Stimulated activated CD4-positive, alpha-beta T cell treated with anti-CD3 and anti-CD28 coated beads, Interleukin-2, amount 100 ng/mL, for 24 hours (primary cell): ENCODE results near the gene MAN2B1.
"Not testable (repeated sequence)": the region's sequence is repeated elsewhere in the genome, so short reads cannot be mapped to it uniquely, and the experiment has no call there.

ENCODE experiments used
- DNase-seq, 2 donors: peaks; one replicate each; pipeline ENCODE4 v3.0.0-alpha.2; 2020

Gene MAN2B1

DNA sequence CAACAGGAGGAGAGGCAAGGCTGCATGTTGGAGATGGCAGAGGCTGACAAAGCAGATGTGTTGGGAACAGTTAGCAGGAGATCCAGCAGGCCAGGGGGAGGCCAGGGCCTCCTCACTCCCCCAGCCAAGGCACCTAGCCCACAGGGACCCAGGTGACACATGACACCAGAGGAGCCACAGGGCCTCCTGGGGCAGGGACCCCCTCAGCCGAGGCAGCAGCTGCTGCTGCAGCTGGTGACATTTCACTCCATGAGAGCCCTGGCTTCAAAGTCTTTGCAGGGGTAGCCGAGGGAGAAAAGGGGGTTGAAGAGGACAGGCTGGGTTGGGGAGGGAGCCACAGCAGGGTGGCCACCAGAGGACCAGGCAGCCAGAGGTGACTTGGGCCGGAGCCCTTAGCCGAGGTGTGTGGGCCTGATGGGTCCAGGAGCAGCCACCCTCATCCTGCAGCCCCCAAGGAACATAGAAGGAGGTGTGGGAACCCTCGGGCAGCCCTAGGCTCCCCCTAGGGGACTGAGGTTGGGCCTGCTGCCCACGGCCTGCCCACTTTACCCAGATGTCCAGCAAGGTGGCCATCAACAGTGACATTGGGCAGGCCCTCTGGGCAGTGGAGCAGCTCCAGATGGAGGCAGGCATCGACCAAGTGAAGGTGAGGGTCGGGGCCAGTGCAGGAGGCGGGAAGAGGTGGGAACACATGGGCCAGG lies 21.1 kb upstream of the MAN2B1 start, which contains the start of gene GNG14:
Gene GNG14 (plus strand): TSS at position 503 of the 701 bp plus-strand sequence. CDS start 51 bp downstream, at position 554.
- no peak for DNase-seq

DNA sequence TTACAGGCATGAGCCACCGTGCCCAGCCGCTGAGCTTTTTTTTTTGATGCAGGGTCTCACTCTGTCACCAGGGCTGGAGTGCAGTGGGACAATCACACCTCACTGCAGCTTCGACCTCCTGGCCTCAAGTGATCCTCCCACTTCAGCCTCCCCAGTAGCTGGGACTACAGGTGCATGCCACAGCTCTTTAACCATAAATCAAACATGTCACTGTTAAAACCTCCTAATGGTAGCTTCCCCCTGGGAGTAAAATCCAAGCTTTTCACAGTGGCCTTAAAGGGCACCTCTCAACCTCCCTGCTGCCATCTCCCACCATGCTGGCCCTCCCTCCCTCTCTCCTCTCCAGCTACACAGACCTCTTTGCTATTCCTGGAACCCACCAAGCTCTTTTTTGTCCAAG lies 19.3 kb upstream of the MAN2B1 start:
- no peak for DNase-seq

DNA sequence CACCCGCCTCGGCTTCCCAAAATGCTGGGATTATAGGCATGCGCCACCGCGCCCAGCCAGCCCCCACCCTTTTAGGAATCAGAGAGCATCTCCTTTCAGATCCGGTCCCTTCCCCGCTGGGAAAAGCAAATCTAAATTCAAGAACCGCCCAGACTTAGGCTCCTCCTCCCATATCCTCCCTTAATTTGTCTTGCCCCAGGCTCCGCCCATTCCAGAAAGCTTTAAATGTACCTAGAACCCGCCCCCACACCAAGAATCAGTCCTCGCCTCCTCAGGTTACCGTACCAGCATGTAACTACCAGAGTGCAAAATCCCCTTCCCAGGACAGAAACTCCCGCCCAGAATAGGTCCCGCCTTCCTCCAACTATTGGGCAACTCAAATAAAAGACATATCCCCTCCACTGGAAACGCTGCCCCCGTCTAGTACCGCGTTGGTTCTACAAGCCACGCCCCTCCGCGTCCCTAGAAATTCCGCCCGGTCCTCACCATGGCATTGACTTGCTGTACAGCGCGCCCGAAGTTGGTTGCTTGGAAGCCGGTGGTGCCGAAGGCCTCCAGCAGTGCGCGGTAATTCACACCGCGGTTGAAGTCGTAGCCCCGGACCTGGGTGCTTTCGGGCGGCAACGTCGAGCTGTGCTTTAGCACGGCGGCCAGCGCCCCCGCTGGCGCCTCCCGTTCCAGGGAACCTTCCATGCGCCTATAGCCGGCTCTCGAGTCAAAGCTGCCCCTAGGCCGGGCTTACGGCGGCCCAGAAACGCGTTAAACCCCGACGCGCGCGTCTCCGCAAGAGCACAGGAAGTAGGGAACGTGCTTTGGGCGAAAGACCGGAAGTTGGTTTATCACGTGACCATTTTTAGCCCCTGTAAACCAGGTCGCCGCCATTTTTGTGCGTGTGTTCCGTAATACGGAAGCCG lies 14.8 kb upstream of the MAN2B1 start, which contains the start of gene DHPS:
Gene DHPS (minus strand): TSS at position 807 of the 914 bp plus-strand sequence. CDS start 114 bp downstream, at position 693.
- peak; percentile 89 to 90 for DNase-seq

- no peak for DNase-seq
Observed at GRCh38 chr19:12680034-12680433, 13.5 kb upstream of the MAN2B1 start.

GRCh38 chr19:12678039-12678438 lies 11.5 kb upstream of the MAN2B1 start:
- not testable (repeated sequence) for DNase-seq

- no peak for DNase-seq
Observed at GRCh38 chr19:12676928-12677327, 10.4 kb upstream of the MAN2B1 start.

- peak; percentile 95 for DNase-seq
Observed at GRCh38 chr19:12676384-12676792, 9.8 kb upstream of the MAN2B1 start.

DNA sequence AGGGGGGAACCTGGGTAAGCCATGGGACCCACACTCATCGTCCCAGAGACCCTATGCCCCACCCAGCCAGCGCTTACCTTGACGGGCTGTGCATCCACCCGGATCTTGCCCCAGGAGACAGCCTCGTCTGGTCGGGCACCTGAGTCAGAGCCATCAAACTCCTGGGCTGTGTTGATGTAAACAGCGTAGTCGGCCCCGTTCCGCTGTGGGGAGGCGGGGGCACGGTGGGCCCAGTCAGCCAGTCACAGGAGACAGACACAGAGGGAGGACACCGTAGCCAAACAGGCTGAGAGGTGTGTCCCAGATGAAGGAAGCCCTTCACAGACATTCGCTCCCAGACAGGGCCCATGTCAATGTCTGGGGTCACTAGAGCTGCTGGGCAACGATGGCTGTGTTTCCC lies 9.4 kb upstream of the MAN2B1 start:
- DNase-seq, result no peak

DNA sequence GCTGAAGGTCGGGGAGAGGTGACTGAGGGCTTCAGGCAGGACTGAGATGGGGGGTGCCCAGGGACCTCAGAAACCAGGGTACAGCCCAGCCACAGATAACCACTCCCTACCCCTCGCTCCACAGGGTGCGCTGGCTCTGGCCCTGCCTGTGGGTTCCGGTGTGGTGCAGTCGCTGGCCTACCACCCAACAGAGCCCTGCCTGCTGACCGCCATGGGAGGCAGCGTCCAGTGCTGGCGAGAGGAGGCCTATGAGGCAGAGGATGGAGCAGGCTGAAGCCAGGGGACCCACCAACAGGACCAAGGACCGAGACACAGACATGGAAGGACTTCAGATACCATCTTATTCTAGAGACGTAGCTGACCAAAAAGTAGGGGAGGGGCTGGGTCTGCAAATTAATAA lies 8.9 kb upstream of the MAN2B1 start:
- no peak for DNase-seq

DNA sequence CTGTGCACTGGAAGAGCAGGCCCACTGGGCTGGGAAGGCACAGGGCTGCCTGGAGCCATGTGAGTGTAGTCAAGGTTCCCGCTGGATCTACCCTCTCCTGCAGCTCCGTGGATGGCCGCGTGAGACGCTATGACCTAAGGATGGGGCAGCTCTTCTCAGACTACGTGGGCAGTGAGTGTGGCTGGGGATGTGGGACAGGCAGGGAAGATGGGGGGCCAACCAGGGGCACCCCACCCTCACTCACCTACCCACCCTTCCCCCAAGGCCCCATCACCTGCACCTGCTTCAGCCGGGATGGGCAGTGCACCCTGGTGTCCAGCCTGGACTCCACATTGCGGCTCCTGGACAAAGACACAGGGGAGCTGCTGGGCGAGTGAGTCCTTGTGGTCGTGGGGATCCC lies 6.2 kb upstream of the MAN2B1 start:
- DNase-seq, result no peak

- DNase-seq, result no peak
Observed at GRCh38 chr19:12670159-12670928, 3.8 kb upstream of the MAN2B1 start.

DNA sequence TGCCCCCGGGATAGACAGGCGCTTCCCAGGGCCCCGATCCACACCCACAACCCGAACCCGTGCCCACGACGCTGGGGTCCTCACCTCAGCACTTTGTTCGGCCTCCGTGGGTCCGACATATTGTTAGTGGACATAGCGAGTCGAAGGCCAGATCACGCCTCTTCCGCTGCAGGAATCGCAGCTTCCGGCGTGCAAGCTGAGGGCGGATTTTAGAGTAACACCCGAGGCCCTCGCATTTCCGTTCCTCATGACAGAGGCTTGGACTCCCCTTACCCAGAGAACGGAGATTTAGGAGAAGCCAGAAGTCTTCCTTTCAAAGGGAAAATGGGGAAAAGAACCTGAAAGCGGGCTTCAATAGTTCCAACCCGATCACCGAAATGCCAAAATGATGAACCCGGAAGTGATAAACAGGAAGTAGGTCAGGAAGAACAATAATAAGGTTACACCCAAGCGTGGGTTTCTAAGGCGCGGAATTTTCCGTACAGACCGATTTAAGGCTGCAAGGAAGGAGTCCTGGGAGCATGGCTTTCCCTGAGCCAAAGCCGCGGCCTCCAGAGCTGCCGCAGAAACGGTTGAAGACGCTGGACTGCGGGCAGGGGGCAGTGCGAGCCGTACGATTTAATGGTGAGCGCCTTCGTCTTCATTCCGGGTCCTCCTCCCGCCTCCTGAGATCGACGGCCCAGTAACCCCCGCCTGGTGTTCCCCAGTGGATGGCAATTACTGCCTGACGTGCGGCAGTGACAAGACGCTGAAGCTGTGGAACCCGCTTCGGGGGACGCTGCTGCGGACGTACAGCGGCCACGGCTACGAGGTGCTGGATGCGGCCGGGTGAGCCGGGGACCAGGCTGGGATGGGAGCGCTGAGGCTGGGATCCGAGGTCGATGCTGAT lies 3.0 kb upstream of the MAN2B1 start:
- DNase-seq, result peak; percentile 75 to 80

DNA sequence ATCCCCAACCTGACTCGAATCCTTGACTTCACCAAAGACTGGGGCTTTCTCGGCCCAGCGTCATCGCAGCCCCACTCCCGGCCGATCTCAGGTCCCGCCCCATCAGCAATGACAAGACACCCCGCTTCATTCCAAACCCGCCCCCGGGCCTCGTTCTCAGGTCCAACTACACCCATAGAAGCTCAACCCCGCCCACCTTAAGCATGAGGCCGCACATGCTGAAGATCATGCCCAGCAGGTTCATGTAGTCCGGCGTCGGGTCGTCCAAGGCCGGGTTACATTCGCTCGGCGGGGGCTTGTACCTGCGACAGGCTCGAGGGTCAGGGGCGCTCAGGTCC lies 2.4 kb upstream of the MAN2B1 start:
- peak; percentile 68 to 76 for DNase-seq

- no peak for DNase-seq
Observed at GRCh38 chr19:12668346-12668745, 1.8 kb upstream of the MAN2B1 start.

DNA sequence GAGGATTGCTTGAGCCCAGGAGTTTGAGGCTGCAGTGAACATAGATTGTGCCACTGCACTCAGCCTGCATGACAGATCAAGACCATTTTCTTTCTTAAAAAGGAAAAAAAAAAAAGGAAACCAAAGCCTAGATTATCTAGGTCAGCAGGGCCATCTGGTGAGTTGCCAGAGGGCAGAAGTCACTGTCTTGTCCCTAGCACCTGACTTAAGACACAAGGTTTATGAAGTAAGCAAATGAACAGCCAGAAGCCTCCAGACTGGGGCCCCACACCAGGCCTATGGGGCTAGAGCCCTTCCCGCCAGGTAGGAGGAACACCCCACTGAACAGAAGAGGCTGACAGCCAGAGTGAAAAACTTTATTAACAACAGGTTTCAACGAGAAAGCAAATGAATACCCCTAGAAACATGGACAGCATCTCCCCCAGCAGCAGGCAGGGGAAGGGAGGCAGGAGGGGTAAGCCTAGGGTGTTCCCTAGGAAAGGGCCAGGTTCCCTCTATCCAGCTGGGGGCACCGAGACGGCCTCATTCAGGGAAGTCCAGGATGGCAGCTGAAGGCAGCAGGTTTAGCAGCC lies 1.3 kb upstream of the MAN2B1 start:
- no peak for DNase-seq

- DNase-seq, result peak in 1 of 2 donors; percentile 25
Observed at GRCh38 chr19:12665671-12666264, 774 bp downstream of the MAN2B1 start.

DNA sequence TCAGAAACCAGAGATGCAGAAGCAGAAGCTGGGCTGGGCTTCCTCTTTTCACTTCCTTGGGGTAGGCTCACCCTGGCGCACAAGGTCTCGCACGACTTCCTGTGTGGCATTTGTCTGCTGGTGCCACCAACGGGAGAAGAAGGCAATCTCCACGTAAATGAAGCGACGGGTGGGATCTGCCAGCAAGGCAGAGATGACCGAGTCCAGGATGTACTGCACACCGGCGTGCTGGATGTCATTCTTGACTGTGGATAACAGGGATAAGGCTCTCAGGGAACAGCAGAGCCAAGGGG lies 1.3 kb downstream of the MAN2B1 start:
- DNase-seq, result peak; percentile 57

- DNase-seq, result peak in 1 of 2 donors; percentile 27
Observed at GRCh38 chr19:12664406-12665280, 1.9 kb downstream of the MAN2B1 start.

DNA sequence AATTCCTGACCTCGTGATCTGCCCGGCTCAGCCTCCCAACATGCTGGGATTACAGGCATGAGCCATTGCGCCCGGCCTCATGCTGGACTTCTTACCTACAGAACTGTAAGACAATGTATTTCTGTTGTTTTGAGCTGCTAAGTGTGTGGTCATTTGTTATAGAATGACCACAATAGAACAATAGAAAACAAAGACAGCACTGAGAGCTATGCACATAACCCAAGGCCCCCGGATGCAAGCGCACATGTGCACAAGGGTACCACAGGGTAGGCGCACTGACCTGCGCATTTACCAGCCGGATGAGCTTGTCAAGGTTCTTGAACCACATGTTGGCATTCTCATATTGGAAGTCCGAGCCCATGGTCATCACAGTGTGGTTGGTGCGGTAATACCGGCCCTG lies 5.6 kb downstream of the MAN2B1 start:
- no peak for DNase-seq

DNA sequence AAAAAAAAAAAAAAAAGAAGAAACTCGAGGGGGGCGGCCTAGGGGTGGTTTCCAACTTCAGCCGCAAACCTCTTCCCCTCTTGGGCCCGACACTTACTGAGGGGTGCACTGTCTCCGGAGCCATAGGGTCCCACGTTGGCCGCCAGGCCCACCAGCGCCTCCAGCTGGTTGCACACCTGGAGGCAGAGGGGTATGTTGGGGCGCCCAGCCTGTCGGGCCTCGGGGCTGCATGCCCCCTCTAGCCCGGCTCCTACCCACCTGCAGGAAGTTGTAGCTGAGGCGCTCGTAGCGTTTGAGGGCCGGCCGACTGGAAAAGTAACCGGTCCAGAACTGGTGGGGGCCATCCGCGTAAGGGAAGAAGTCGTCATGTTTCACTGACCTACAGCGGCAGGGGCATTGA lies 8.6 kb downstream of the MAN2B1 start:
- DNase-seq, result no peak
